ENCODE results near the gene SGPL1.

Gene SGPL1

DNA sequence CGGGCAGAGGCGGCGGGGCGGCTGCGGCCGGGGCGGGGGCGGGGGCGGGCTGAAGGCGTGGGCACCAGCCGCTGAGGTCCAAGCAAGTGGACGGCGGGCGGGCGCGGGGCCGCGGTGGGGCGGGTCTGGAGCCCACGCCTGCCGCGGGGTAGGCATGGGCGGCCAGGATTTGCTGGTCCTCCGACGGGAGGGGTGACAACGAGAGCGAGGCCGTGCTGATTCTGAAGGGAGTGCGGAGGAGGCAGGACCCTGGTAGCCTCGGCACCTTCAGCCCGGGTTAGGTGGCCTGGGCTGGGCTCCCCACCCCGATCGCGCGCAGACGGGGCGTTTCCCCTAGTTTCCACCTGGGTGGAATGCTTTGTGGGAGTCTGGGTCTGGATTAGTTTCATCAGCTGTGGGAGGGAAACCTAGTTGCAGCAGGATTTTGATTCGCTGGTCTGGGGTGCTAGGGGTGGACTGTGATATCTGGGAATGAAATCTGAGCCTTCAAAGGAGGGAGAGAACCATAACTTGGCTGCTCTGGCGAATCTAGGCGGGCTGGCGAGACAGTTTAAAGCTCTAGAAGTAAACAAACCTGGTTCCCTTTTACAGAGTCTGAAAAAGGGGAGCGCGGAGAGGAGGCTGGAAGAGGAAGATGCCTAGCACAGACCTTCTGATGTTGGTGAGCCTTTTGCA, 609 bp downstream of the SGPL1 start:
- peak overlapping the region; percentile 90 for H3K27ac ChIP-seq (replicated peaks; ENCODE audit: low read length)
- no peak overlapping the region for H4K91ac ChIP-seq (ENCODE audit: low read depth, low read length, poor library complexity)
- peak overlapping the region; percentile 71 to 91 for H3K4me3 ChIP-seq (ENCODE audit: low read length in 2 of 2)
- WGBS, 2 donors (ENCODE audit: extremely low coverage in 2 of 2, insufficient read length in 2 of 2, insufficient replicate concordance in 1 of 2) = no CpG with 5 or more reads among the region's 43 CpGs
- DNase-seq (ENCODE audit: low spot score) = peak; percentile 59
- H3K4me1 ChIP-seq (ENCODE audit: control insufficient read depth in 2 of 2, insufficient read depth in 1 of 2, low read depth in 1 of 2, low read length in 2 of 2) = no peaks in the 10 kb centered on the region
- H3K9me3 ChIP-seq (replicated peaks in 1 of 2; ENCODE audit: control insufficient read depth in 2 of 2, insufficient read depth in 1 of 2, low read depth in 1 of 2, low read length in 2 of 2) = no peaks in the 10 kb centered on the region
- H2AFZ ChIP-seq (ENCODE audit: low read length) = peak overlapping the region; percentile 88
- no peak overlapping the region for H3K14ac ChIP-seq (ENCODE audit: low read length)
- no peak overlapping the region for H4K8ac ChIP-seq (ENCODE audit: low read depth, low read length)
- peak overlapping the region; percentile 74 for H3K4me2 ChIP-seq (ENCODE audit: insufficient read depth, low read length, poor library complexity, severe bottlenecking)
- H3K18ac ChIP-seq (ENCODE audit: low read length) = peak overlapping the region; percentile 99
- peaks cover 9 to 43% of the 10 kb centered on the region in 2 donors for H3K36me3 ChIP-seq (replicated peaks in 1 of 2; ENCODE audit: control insufficient read depth in 2 of 2, insufficient read depth in 2 of 2, low read length in 2 of 2)
- H3K9ac ChIP-seq (ENCODE audit: low read depth, low read length, poor library complexity) = peak overlapping the region; percentile 95
- no peaks in the 10 kb centered on the region for H3K79me1 ChIP-seq (ENCODE audit: low read depth, low read length)
- peak overlapping the region; percentile 45 for H2AK5ac ChIP-seq (ENCODE audit: low read depth, low read length)
- H2BK15ac ChIP-seq (ENCODE audit: low read length) = peak overlapping the region; percentile 32
- H3K4ac ChIP-seq (ENCODE audit: low read length) = no peak overlapping the region
- H3K23ac ChIP-seq (ENCODE audit: low read depth, low read length, poor library complexity) = peak overlapping the region; percentile 98
- peak overlapping the region; percentile 59 for H2BK5ac ChIP-seq (ENCODE audit: low read length)
- H2BK12ac ChIP-seq (ENCODE audit: low read length) = no peak overlapping the region
- H3K27me3 ChIP-seq (ENCODE audit: control insufficient read depth in 3 of 3, insufficient read depth in 3 of 3, low read depth in 1 of 3, low read length in 3 of 3) = peaks cover 0 to 7% (median 0%) of the 10 kb centered on the region in 3 experiments
- no peak overlapping the region for H2BK120ac ChIP-seq (ENCODE audit: low read depth, low read length)

DNA sequence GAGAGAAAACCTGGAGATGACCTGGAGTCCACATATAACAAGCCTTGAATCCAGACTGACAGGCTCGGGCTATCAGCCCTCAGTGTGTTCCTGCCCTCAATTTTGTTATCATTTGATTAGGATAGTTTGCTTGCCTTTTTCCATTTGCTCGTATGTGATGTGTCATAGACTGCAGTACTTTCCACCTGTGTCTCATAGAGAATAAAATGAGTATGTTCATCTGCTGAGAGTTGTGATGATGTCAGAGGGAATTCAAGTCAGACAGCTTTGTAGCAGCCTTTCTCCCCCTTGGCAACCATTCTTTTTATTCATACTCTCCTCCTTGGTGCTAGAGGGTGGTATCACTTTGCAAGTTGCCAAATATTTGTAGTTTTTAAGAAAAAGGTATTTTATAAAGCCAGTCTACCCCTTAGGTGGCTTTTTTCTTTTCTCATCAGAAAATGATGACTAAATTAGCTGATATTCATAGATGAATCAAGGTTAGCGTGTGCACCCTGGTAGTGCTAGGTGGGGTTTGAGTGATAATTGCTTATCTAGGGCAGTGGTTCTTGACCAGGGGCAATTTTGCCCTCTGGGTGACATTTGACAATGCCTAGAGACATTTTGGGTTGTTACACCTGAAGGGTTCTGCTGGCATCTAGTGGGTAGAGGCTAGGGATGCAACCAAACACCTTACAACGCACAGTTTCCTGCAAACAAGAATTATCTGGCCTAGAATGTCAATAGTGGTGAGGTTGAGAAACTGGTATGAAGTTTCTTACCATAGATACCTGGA, 5.4 kb downstream of the SGPL1 start:
- Histone ChIP-seq H3K9me3 (replicated peaks in 1 of 2; ENCODE audit: control insufficient read depth in 2 of 2, insufficient read depth in 1 of 2, low read depth in 1 of 2, low read length in 2 of 2) (no peaks in the 10 kb centered on the region), H2BK120ac (ENCODE audit: low read depth, low read length) (no peak overlapping the region), H4K91ac (ENCODE audit: low read depth, low read length, poor library complexity) (no peak overlapping the region), H4K8ac (ENCODE audit: low read depth, low read length) (no peak overlapping the region), H3K14ac (ENCODE audit: low read length) (no peak overlapping the region), H3K36me3 (replicated peaks in 1 of 2; ENCODE audit: control insufficient read depth in 2 of 2, insufficient read depth in 2 of 2, low read length in 2 of 2) (peaks cover 12 to 72% of the 10 kb centered on the region in 2 donors), H3K27ac (replicated peaks; ENCODE audit: low read length) (no peak overlapping the region), H3K27me3 (ENCODE audit: control insufficient read depth in 3 of 3, insufficient read depth in 3 of 3, low read depth in 1 of 3, low read length in 3 of 3) (no peaks in the 10 kb centered on the region), H3K9ac (ENCODE audit: low read depth, low read length, poor library complexity) (no peak overlapping the region), H3K4me2 (ENCODE audit: insufficient read depth, low read length, poor library complexity, severe bottlenecking) (no peak overlapping the region), H2BK12ac (ENCODE audit: low read length) (no peak overlapping the region), H2AFZ (ENCODE audit: low read length) (no peak overlapping the region), H3K23ac (ENCODE audit: low read depth, low read length, poor library complexity) (no peak overlapping the region), H2BK15ac (ENCODE audit: low read length) (no peak overlapping the region), H3K18ac (ENCODE audit: low read length) (no peak overlapping the region), H3K4me1 (ENCODE audit: control insufficient read depth in 2 of 2, insufficient read depth in 1 of 2, low read depth in 1 of 2, low read length in 2 of 2) (no peaks in the 10 kb centered on the region), H2BK5ac (ENCODE audit: low read length) (no peak overlapping the region), H2AK5ac (ENCODE audit: low read depth, low read length) (no peak overlapping the region), H3K4ac (ENCODE audit: low read length) (no peak overlapping the region), H3K4me3 (ENCODE audit: low read length in 2 of 2) (no peak overlapping the region), H3K79me1 (ENCODE audit: low read depth, low read length) (no peaks in the 10 kb centered on the region)
- DNase-seq (ENCODE audit: low spot score) = no peak
- WGBS, 2 donors (ENCODE audit: extremely low coverage in 2 of 2, insufficient read length in 2 of 2, insufficient replicate concordance in 1 of 2) = no CpG with 5 or more reads among the region's 4 CpGs

DNA sequence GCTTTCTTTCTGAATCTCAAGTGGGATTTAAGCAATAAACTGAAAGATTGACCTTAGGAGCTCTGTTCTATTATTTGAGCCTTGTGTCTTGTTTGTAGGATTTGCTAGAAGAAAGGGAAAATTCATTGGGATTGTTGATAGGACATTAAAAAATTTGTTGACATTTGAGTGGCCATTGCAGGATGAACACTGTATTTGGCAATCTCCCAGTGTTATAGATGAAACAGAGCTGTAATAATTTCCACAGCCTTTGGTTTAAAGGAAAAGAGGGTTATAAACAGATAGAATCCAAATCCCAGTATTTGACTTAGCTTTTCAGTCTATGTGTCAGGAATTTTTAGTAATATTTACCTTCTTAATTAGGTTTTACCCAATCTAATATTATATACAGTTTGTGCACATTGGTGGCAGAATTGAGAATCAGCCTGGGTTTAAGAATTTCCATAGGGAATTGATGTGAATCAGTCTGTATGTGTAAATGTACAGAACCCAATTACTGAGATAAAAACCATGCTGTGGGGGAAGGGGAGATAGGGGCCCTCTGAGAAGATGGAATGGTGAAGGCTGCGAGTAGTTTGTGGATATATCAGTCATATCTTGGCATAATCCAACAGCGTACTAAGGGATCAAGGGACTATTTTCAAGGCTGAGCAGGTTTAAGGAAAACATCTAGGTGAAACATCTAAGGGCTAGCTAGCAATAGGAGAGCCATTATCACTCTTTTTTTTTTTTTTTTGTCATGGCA, 6.5 kb downstream of the SGPL1 start:
- no peak overlapping the region for H3K27ac ChIP-seq (replicated peaks; ENCODE audit: low read length)
- no peaks in the 10 kb centered on the region for H3K9me3 ChIP-seq (replicated peaks in 1 of 2; ENCODE audit: control insufficient read depth in 2 of 2, insufficient read depth in 1 of 2, low read depth in 1 of 2, low read length in 2 of 2)
- H4K91ac ChIP-seq (ENCODE audit: low read depth, low read length, poor library complexity) = no peak overlapping the region
- no peak overlapping the region for H3K4me3 ChIP-seq (ENCODE audit: low read length in 2 of 2)
- DNase-seq (ENCODE audit: low spot score) = no peak
- no peak overlapping the region for H3K4me2 ChIP-seq (ENCODE audit: insufficient read depth, low read length, poor library complexity, severe bottlenecking)
- H3K23ac ChIP-seq (ENCODE audit: low read depth, low read length, poor library complexity) = no peak overlapping the region
- no peaks in the 10 kb centered on the region for H3K27me3 ChIP-seq (ENCODE audit: control insufficient read depth in 3 of 3, insufficient read depth in 3 of 3, low read depth in 1 of 3, low read length in 3 of 3)
- no peak overlapping the region for H3K9ac ChIP-seq (ENCODE audit: low read depth, low read length, poor library complexity)
- H3K36me3 ChIP-seq (replicated peaks in 1 of 2; ENCODE audit: control insufficient read depth in 2 of 2, insufficient read depth in 2 of 2, low read length in 2 of 2) = peaks cover 12 to 80% of the 10 kb centered on the region in 2 donors
- H2AFZ ChIP-seq (ENCODE audit: low read length) = no peak overlapping the region
- no peak overlapping the region for H3K4ac ChIP-seq (ENCODE audit: low read length)
- no peak overlapping the region for H2BK15ac ChIP-seq (ENCODE audit: low read length)
- no peak overlapping the region for H2BK12ac ChIP-seq (ENCODE audit: low read length)
- H3K18ac ChIP-seq (ENCODE audit: low read length) = no peak overlapping the region
- no peak overlapping the region for H4K8ac ChIP-seq (ENCODE audit: low read depth, low read length)
- H2BK120ac ChIP-seq (ENCODE audit: low read depth, low read length) = no peak overlapping the region
- H3K14ac ChIP-seq (ENCODE audit: low read length) = no peak overlapping the region
- no peaks in the 10 kb centered on the region for H3K79me1 ChIP-seq (ENCODE audit: low read depth, low read length)
- H2BK5ac ChIP-seq (ENCODE audit: low read length) = no peak overlapping the region
- WGBS, 2 donors (ENCODE audit: extremely low coverage in 2 of 2, insufficient read length in 2 of 2, insufficient replicate concordance in 1 of 2) = no CpG with 5 or more reads among the region's 2 CpGs
- no peak overlapping the region for H2AK5ac ChIP-seq (ENCODE audit: low read depth, low read length)
- no peaks in the 10 kb centered on the region for H3K4me1 ChIP-seq (ENCODE audit: control insufficient read depth in 2 of 2, insufficient read depth in 1 of 2, low read depth in 1 of 2, low read length in 2 of 2)
